Upper lobe of left lung (tissue), 4 donors: ENCODE results near the gene MYL10.

Experiments used
- POLR2A ChIP-seq, 4 donors: fragments of 450-650 bp; IDR thresholded peaks; one replicate each; pipeline ENCODE4 v1.5.1; 2016 to 2017; ENCODE audit warnings: antibody characterized with exemption in 4 of 4, mild to moderate bottlenecking in 2 of 4
- POLR2AphosphoS5 ChIP-seq, 2 donors: sonication (generic); formaldehyde crosslinking; IDR thresholded peaks; one replicate each; pipeline ENCODE4 v1.5.1; 2017; ENCODE audit warnings: antibody characterized with exemption in 2 of 2
- TF ChIP-seq, protein P1 (sequence below), 6 experiments: fragments of 450-650 bp in 4 of 6; fragments of 200-600 bp in 2 of 6; sonication (generic) in 2 of 6; IDR thresholded peaks; one replicate each; pipeline ENCODE4 v1.5.1; 2016 to 2019; ENCODE audit warnings: antibody characterized with exemption in 6 of 6

DNA sequence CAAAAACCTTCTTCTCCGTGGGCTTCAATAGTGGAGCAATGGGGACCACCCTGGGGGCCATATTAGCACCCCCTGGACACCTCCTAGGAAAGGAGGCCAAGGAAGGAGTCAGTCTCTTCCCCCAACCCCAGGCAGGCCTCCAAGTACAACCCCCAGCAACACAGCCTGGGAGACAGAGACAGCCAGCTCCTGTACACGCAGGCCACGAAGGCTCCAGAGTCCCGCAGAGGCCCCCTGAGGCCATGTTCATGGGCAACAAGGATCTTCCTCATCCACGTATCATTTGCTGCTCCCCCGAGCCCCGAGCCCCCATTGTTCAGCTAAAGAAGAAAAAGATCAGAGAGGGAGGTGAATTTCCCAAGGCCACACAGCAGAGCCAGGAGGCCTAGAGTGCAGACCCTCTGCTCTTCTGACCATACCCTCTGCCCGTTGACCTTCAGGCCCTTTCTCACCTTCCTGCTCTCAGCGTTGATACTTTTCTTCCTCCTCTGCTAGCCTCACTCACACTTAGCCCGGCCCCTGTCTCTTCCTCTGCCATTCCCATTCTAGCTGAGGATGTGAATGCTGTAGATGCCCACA is 35.9 kb upstream of the MYL10 start:
- TF ChIP-seq, protein P1, sequence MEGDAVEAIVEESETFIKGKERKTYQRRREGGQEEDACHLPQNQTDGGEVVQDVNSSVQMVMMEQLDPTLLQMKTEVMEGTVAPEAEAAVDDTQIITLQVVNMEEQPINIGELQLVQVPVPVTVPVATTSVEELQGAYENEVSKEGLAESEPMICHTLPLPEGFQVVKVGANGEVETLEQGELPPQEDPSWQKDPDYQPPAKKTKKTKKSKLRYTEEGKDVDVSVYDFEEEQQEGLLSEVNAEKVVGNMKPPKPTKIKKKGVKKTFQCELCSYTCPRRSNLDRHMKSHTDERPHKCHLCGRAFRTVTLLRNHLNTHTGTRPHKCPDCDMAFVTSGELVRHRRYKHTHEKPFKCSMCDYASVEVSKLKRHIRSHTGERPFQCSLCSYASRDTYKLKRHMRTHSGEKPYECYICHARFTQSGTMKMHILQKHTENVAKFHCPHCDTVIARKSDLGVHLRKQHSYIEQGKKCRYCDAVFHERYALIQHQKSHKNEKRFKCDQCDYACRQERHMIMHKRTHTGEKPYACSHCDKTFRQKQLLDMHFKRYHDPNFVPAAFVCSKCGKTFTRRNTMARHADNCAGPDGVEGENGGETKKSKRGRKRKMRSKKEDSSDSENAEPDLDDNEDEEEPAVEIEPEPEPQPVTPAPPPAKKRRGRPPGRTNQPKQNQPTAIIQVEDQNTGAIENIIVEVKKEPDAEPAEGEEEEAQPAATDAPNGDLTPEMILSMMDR (IDR thresholded peaks at IDR 0.05): no peak
- TF ChIP-seq POLR2A (IDR thresholded peaks at IDR 0.05) (no peak), POLR2AphosphoS5 (IDR thresholded peaks at IDR 0.05) (no peak)
